Right lobe of liver (tissue), 6 donors: Measurements from ENCODE around the gene KIAA0513. TPM values are rescaled to one million over a fixed set of nuclear protein-coding genes. Genes with fewer than 3 reads are reported as not detected.
A peak's percentile ranks its signal among the peaks of the same experiment; 100 is the strongest.
"Not testable (repeated sequence)": the region's sequence is repeated elsewhere in the genome, so short reads cannot be mapped to it uniquely, and the experiment has no call there.

Experiments
- ATAC-seq, 4 donors: fragments of 200-7000 bp; cut with Tn5 transposase; one replicate each; pipeline ENCODE4 v1.9.1; 2020; ENCODE audit warnings: mild to moderate bottlenecking in 4 of 4, moderate library complexity in 4 of 4
- DNase-seq, 3 donors: peaks; one replicate each; pipeline ENCODE4 v3.0.0-alpha.2; 2020
- H3K27ac ChIP-seq, 3 donors: fragments of 200-600 bp; one replicate each; pipeline ENCODE4 v1.8.0; 2022
- H3K27me3 ChIP-seq, 2 donors: fragments of 200-600 bp; one replicate each; pipeline ENCODE4 v1.8.0; 2022
- H3K36me3 ChIP-seq, 4 donors: fragments of 200-600 bp; sonication (generic) in 1 of 4; one replicate each; pipeline versions ENCODE4 v1.5.1 to v1.8.0; 2017 to 2022; ENCODE audit warnings: control low read depth in 1 of 4
- H3K4me1 ChIP-seq, 4 donors: fragments of 200-600 bp; sonication (generic) in 1 of 4; one replicate each; pipeline versions ENCODE4 v1.5.1 to v1.8.0; 2017 to 2022; ENCODE audit warnings: control low read depth in 1 of 4
- H3K4me3 ChIP-seq, 3 donors: fragments of 200-600 bp; one replicate each; pipeline ENCODE4 v1.8.0; 2022
- H3K9me3 ChIP-seq, 4 donors: fragments of 200-600 bp; sonication (generic) in 1 of 4; one replicate each; pipeline versions ENCODE4 v1.5.1 to v1.8.0; 2017 to 2022; ENCODE audit warnings: control low read depth in 1 of 4
- POLR2A ChIP-seq: fragments of 450-650 bp; IDR thresholded peaks from one replicate; pipeline ENCODE4 v1.6.1; 2017; ENCODE audit warnings: antibody characterized with exemption, mild to moderate bottlenecking
- WGBS: methylation state at CpG from one replicate; pipeline ENCODE4 v1.1.6; 2018; ENCODE audit warnings: low coverage, low lambda C conversion rate; ENCODE audit not compliant: insufficient coverage; ENCODE audit errors: missing lambda C conversion rate; 5-methylcytosine and 5-hydroxymethylcytosine counted together
- intact Hi-C, 2 donors: fragments of 100-400 bp; cut with DNase I; formaldehyde crosslinking; loops; one replicate each; pipeline versions ENCODE4 v1.11.2 to v1.14.1; 2022
- total RNA-seq, 6 experiments: library from RNA; depleted of rRNA in 2 of 6; stranded (reverse); fragments of >200 nt in 2 of 6; fragmentation: NEBNext Ultra II Directional in 3 of 6; extraction: Animal tissue kit (Norgen Biotek cat#: 25700) in 3 of 6; gene quantifications; one replicate each; pipeline versions ENCODE4 v1.1.0 to v1.2.4, GENCODE V29; 2016 to 2023
- TF ChIP-seq, protein P1 (sequence below), 4 donors: fragments of 200-600 bp in 3 of 4; fragments of 450-650 bp in 1 of 4; IDR thresholded peaks; one replicate each; pipeline versions ENCODE4 v1.5.1 to v1.8.0; 2016 to 2022; ENCODE audit warnings: antibody characterized with exemption in 4 of 4, mild to moderate bottlenecking in 2 of 4
- donor health status: DM: no; HTN: yes; CAD: no.
- donor health status: DM: no; HTN: no; CAD: no.
- donor health status: DM: no; HTN: no; CAD: no.
- donor health status: DM: no; HTN: yes; CAD: no.
- donor health status: DM: no; HTN: yes; CAD: no.

KIAA0513 gene
- total RNA-seq, 6 experiments from 2014 or later, result 2.6 to 7.4 (median 4.7) TPM

GRCh38 chr16:85029408-85029784, 1.8 kb downstream of the KIAA0513 start:
- no peaks in the 10 kb centered on the region for H3K36me3 ChIP-seq
- H3K27me3 ChIP-seq, result no peaks in the 10 kb centered on the region
- H3K27ac ChIP-seq, result no peak overlapping the region
- intact Hi-C loops, result no loop called here
- DNase-seq (no peak), ATAC-seq (no peak)
- peaks cover 0 to 14% (median 0%) of the 10 kb centered on the region in 4 donors for H3K4me1 ChIP-seq
- 52% methylated on average over 4 of the region's 4 CpGs for WGBS
- TF ChIP-seq, protein P1, sequence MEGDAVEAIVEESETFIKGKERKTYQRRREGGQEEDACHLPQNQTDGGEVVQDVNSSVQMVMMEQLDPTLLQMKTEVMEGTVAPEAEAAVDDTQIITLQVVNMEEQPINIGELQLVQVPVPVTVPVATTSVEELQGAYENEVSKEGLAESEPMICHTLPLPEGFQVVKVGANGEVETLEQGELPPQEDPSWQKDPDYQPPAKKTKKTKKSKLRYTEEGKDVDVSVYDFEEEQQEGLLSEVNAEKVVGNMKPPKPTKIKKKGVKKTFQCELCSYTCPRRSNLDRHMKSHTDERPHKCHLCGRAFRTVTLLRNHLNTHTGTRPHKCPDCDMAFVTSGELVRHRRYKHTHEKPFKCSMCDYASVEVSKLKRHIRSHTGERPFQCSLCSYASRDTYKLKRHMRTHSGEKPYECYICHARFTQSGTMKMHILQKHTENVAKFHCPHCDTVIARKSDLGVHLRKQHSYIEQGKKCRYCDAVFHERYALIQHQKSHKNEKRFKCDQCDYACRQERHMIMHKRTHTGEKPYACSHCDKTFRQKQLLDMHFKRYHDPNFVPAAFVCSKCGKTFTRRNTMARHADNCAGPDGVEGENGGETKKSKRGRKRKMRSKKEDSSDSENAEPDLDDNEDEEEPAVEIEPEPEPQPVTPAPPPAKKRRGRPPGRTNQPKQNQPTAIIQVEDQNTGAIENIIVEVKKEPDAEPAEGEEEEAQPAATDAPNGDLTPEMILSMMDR (IDR thresholded peaks at IDR 0.05), result no peak
- no peaks in the 10 kb centered on the region for H3K9me3 ChIP-seq
- H3K4me3 ChIP-seq, result no peak overlapping the region

DNA sequence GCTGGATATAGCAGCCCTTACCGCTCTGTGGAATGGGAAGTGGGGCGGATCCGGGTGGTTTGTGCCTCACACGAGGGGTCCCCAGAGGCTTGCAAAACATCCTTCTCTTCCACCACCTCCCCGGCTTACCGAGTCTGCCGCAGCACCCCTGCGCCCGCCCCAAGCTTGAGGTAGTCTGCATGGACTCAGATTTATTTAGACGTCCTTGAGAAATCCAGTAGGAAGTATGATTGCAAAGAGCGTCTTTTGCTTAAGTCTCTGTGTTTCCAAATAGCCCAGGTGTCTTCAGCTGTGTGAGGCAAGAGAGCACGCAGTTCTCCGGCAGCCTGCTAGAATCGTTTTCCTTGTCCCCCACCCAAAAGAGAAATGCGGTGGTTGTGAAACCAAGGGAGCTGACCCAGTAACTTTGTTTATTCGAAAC, 2.4 kb downstream of the KIAA0513 start:
- WGBS, result 83% methylated on average over 15 of the region's 16 CpGs
- DNase-seq (no peak), ATAC-seq (no peak)
- no peaks in the 10 kb centered on the region for H3K36me3 ChIP-seq
- no peak overlapping the region for H3K4me3 ChIP-seq
- no peaks in the 10 kb centered on the region for H3K27me3 ChIP-seq
- H3K9me3 ChIP-seq, result no peaks in the 10 kb centered on the region
- peaks cover 0 to 14% (median 0%) of the 10 kb centered on the region in 4 donors for H3K4me1 ChIP-seq
- H3K27ac ChIP-seq, result no peak overlapping the region
- intact Hi-C loops, result no loop called here
- TF ChIP-seq POLR2A, result no peak
- TF ChIP-seq, protein P1 (IDR thresholded peaks at IDR 0.05), result no peak

GRCh38 chr16:85031451-85031850, 3.9 kb downstream of the KIAA0513 start:
- no peak overlapping the region for H3K27ac ChIP-seq
- TF ChIP-seq POLR2A, result no peak
- TF ChIP-seq, protein P1 (IDR thresholded peaks at IDR 0.05), result no peak
- H3K4me3 ChIP-seq, result no peak overlapping the region
- H3K27me3 ChIP-seq, result no peaks in the 10 kb centered on the region
- no peaks in the 10 kb centered on the region for H3K9me3 ChIP-seq
- WGBS, result no CpG with 5 or more reads among the region's 5 CpGs
- H3K4me1 ChIP-seq, result peaks cover 0 to 9% (median 0%) of the 10 kb centered on the region in 4 donors
- DNase-seq (no peak), ATAC-seq (no peak)
- H3K36me3 ChIP-seq, result no peaks in the 10 kb centered on the region
- intact Hi-C loops, result no loop called here

DNA sequence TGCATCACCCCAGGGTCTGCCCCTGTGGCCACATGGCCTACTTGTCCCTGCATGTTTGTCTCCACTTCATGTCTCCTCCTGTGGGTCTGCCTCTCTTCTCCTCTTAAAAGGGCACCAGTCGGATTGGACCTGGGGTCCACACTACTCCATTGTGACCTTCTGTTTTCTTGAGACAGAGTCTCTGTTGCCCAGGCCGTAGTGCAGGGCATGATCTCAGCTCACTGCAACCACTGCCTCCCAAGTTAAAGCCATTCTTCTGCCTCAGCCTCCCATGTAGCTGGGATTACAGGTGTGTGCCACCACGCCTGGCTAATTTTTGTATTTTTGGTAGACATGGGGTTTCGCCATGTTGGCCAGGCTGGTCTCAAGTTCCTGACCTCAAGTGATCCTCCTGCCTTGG, 4.6 kb downstream of the KIAA0513 start:
- 60% methylated on average over 1 of the region's 4 CpGs for WGBS
- H3K9me3 ChIP-seq, H3K4me3 ChIP-seq, intact Hi-C loops, H3K36me3 ChIP-seq, H3K27ac ChIP-seq, H3K4me1 ChIP-seq, ATAC-seq, H3K27me3 ChIP-seq: not testable (repeated sequence)
- peak in 1 of 3 donors; percentile 27 for DNase-seq

- Histone ChIP-seq H3K36me3 (no peaks in the 10 kb centered on the region), H3K9me3 (no peaks in the 10 kb centered on the region), H3K4me1 (peaks cover 0 to 4% (median 0%) of the 10 kb centered on the region in 4 donors), H3K27ac (no peak overlapping the region), H3K4me3 (no peak overlapping the region), H3K27me3 (no peaks in the 10 kb centered on the region)
- intact Hi-C loops, result no loop called here
- ATAC-seq (no peak), DNase-seq (peak in 1 of 3 donors; percentile 40)
- TF ChIP-seq, protein P1 (IDR thresholded peaks at IDR 0.05), result no peak
- TF ChIP-seq POLR2A, result no peak
- 87% methylated on average over 13 of the region's 17 CpGs for WGBS
These were observed 5.6 kb downstream of the KIAA0513 start for GRCh38 chr16:85033171-85033570.
